Measurements from ENCODE around the gene JADE2.

GRCh38 chr5:134574521-134574920, 49.1 kb downstream of the JADE2 start:
- TF ChIP-seq CTCF (IDR thresholded peaks at IDR 0.05) (no peak), POLR2A (IDR thresholded peaks at IDR 0.05) (no peak), POLR2AphosphoS5 (IDR thresholded peaks at IDR 0.05) (no peak), EP300 (IDR thresholded peaks at IDR 0.05) (no peak)

All from upper lobe of left lung (tissue), 4 donors.